Neutrophil (primary cell): ENCODE measurements around the gene BAIAP2L1.
"Not testable (repeated sequence)": the region's sequence is repeated elsewhere in the genome, so short reads cannot be mapped to it uniquely, and the experiment has no call there.

Experiments
- H3K27ac ChIP-seq: fragments of 200-600 bp; sonication (generic); 2 replicates; pipeline ENCODE4 v1.5.1; 2016; ENCODE audit warnings: mild to moderate bottlenecking, moderate library complexity
- H3K27me3 ChIP-seq: fragments of 200-600 bp; sonication (generic); 2 replicates; pipeline ENCODE4 v1.6.0; 2016; ENCODE audit warnings: mild to moderate bottlenecking
- H3K36me3 ChIP-seq: fragments of 200-600 bp; sonication (generic); 2 replicates; pipeline ENCODE4 v1.5.1; 2017
- H3K4me1 ChIP-seq, 2 experiments: fragments of 200-600 bp in 1 of 2; sonication (generic) in 1 of 2; 1 replicate in 1 of 2; 2 replicates in 1 of 2; pipeline versions ENCODE4 v1.5.1 to v1.6.1; 2013 to 2016; ENCODE audit warnings: low read depth in 1 of 2, low read length in 1 of 2, mild to moderate bottlenecking in 1 of 2, moderate library complexity in 1 of 2; ENCODE audit not compliant: control insufficient read depth in 1 of 2, insufficient read depth in 1 of 2
- H3K4me3 ChIP-seq, 2 experiments: fragments of 200-600 bp in 1 of 2; sonication (generic) in 1 of 2; 1 replicate in 1 of 2; 2 replicates in 1 of 2; pipeline ENCODE4 v1.5.1; 2013 to 2016; ENCODE audit warnings: low read depth in 1 of 2, low read length in 1 of 2, mild to moderate bottlenecking in 1 of 2, moderate library complexity in 1 of 2
- H3K9me3 ChIP-seq: fragments of 200-600 bp; sonication (generic); 2 replicates; pipeline ENCODE4 v1.5.1; 2016
- CTCF ChIP-seq: fragments of 200-600 bp; sonication (generic); IDR thresholded peaks from 2 replicates; pipeline ENCODE4 v1.5.1; 2016; ENCODE audit warnings: antibody characterized with exemption

BAIAP2L1 gene

DNA sequence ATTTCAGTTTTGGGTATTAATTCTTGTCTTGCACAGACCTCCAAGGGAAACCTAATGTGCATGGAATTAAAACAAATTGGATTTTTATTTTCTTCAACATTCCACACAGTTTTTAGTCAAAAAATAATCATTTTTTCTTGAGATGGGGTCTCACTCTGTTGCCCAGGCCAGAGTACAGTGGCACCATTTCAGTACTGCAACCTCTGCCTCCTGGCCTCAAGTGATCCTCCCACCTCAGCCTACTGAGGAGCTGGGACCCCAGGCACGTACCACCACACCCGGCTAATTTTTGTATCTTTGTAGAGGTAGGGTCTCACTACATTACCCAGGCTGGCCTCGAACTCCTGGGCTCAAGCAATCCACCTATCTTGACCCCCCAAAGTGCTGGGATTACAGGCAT, 4.9 kb downstream of the BAIAP2L1 start:
- Histone ChIP-seq H3K4me3 (no peak overlapping the region), H3K36me3 (no peaks in the 10 kb centered on the region), H3K27me3 (peaks cover 53% of the 10 kb centered on the region), H3K4me1 (peaks cover 3 to 6% of the 10 kb centered on the region in 2 experiments), H3K9me3 (no peaks in the 10 kb centered on the region), H3K27ac (no peak overlapping the region)
- no peak for TF ChIP-seq CTCF

DNA sequence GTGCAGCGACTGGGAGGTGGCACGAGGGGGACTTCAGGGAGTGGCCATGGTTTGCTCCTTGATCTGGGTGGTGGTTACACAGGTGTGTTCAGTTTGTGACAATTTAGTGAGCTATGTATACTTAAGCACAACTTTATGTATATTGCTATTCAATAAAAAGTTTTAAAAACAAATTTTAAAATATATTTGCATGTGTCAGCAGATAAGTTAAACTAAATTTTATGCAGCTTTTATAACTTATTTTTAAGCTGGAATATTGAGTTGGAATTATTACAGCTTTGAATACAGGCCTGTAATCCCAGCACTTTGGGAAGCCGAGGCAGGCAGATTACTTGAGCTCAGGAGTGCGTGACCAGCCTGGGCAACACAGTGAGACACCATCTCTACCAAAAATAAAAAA, 5.4 kb downstream of the BAIAP2L1 start:
- Histone ChIP-seq H3K9me3 (no peaks in the 10 kb centered on the region), H3K4me3 (no peak overlapping the region), H3K27me3 (peaks cover 48% of the 10 kb centered on the region), H3K4me1 (peaks cover under 1 to 1% of the 10 kb centered on the region in 2 experiments), H3K27ac (no peak overlapping the region), H3K36me3 (no peaks in the 10 kb centered on the region)
- TF ChIP-seq CTCF = no peak

DNA sequence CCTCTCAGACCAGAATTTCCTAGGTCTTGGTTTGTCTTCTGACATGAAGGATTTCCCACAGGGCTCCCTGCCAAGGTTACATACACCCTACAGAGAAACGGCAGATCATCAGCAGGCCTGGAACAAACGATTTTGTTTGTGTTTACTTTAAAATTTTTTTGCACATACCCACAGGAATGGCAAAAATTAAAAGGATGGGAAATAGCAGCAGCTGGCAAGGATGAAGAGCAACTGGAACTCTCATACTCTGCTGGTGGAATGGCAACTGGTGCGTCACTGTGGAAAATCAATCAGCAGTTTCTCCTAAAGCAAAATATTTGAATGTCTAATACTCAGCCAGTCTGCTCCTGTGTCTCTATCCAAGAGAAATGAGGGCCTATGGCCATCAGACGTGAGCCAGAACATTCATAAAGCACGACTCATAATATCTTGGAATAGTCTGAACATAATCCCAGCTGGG, 6.5 kb downstream of the BAIAP2L1 start:
- no peaks in the 10 kb centered on the region for H3K4me1 ChIP-seq
- H3K27ac ChIP-seq = no peak overlapping the region
- peaks cover 38% of the 10 kb centered on the region for H3K27me3 ChIP-seq
- H3K9me3 ChIP-seq = no peaks in the 10 kb centered on the region
- no peaks in the 10 kb centered on the region for H3K36me3 ChIP-seq
- no peak overlapping the region for H3K4me3 ChIP-seq
- TF ChIP-seq CTCF = no peak

DNA sequence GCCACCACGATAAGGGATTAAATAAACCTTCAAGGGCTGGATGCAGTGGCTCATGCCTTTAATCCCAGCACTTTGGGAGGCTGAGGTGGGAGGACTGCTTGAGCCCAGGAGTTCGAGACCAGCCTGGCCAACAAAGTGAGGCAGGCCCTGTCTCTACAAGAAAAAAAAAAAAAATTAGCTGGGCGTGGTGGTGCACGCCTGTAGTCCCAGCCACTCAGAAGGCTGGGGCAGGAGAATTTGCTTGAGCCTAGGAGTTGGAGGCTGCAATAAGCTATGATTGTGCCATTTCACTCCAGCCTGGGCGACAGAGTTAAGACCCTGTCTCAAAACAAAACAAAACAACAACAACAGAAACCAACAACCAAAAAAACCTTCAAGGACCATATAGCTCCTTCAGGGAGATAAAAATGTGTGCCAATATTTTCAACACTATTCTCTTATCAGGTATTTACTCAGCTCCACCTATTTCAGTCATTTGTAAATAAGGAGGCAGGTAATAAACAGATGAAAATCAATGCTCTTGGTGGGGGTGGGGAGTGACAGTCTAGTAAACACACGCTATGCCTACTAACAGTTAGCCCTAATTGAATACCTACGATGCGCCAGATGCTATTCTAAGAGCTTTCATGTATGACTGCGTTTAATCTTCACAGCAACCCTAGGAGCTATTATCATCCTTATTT, 13.2 kb downstream of the BAIAP2L1 start:
- TF ChIP-seq CTCF = no peak
- H3K9me3 ChIP-seq = no peaks in the 10 kb centered on the region
- peaks cover 3% of the 10 kb centered on the region for H3K27me3 ChIP-seq
- no peaks in the 10 kb centered on the region for H3K4me1 ChIP-seq
- H3K36me3 ChIP-seq = no peaks in the 10 kb centered on the region
- no peak overlapping the region for H3K4me3 ChIP-seq
- H3K27ac ChIP-seq = no peak overlapping the region

- H3K9me3 ChIP-seq = no peaks in the 10 kb centered on the region
- no peak overlapping the region for H3K4me3 ChIP-seq
- no peak overlapping the region for H3K27ac ChIP-seq
- no peak for TF ChIP-seq CTCF
- no peaks in the 10 kb centered on the region for H3K36me3 ChIP-seq
- peaks cover 3% of the 10 kb centered on the region for H3K27me3 ChIP-seq
- no peaks in the 10 kb centered on the region for H3K4me1 ChIP-seq
These were observed 13.8 kb downstream of the BAIAP2L1 start for GRCh38 chr7:98387131-98387530.

DNA sequence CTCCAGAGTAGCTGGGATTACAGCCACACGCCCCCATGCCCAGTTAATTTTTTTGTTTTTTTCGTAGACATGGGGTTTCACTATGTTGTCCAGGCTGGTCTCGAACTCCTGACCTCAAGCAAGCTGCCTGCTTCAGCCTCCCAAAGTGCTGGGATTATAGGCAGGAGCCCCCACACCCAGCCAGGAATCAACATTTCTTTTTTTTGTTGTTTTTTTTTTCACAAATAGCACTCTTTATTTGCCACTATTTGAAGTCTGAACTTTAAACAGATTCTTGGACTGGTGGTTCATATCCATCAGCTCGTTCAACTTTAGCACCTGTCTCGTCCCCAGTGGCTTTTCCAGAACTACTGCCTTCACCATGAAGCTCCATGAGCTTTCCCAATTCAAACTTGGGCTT, 15.4 kb downstream of the BAIAP2L1 start:
- not testable (repeated sequence) for H3K9me3 ChIP-seq, H3K27ac ChIP-seq, H3K4me1 ChIP-seq, H3K27me3 ChIP-seq, H3K36me3 ChIP-seq, H3K4me3 ChIP-seq
